HG03095 (cell line): ENCODE data around the gene EBF3.

Experiments used
- ATAC-seq: cut with Tn5 transposase; IDR thresholded peaks from one replicate; pipeline ENCODE4 v1.9.1; 2021; ENCODE audit warnings: moderate library complexity; ENCODE audit not compliant: unreplicated experiment

Gene EBF3

DNA sequence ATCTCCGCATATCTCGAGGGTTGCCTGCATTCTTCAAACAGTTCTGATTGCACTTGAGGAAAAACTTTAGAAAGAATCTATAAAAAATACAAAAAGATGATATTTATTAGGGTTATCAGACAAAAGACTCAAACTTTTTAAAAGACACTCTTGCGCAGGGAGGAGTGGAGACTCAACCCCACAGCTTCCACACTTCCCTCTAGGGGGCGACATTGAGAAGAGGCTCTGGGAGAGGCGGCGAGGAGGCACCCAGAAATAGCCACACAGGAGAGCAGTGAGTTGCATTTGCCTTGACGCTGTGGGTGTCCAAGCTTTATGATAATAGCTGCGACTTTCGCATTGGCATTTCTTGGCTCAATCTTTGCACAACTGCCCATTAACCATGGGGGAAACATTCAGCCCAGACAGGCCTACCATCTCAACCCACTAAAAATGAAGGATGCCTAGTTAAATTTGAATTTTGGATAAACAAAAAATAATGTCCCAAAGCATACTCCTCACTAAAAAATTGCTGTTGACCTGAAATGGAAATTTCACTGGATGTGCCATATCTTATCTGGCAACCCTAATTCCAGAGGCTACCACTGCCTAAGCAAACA lies 86.2 kb downstream of the EBF3 start:
- no peak for ATAC-seq

DNA sequence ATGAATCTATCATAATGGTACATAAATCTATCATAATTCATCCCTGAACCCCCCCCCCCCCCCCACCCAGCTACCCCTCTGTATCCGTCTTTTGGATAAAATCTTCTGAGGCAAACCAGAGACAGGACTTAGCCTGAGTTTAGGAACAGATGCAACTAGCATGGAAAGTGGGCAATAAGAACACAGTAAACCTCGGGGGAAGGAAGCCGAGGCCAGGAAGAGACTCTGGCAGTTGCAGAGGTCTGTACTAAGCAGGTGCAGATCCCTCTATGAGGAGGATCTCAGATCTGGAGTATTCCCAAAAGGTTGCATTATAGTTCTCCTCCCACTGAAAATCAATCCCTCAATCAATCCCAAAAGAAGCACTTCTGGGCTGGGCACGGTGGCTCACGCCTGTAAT lies 87.2 kb downstream of the EBF3 start:
- ATAC-seq = no peak

DNA sequence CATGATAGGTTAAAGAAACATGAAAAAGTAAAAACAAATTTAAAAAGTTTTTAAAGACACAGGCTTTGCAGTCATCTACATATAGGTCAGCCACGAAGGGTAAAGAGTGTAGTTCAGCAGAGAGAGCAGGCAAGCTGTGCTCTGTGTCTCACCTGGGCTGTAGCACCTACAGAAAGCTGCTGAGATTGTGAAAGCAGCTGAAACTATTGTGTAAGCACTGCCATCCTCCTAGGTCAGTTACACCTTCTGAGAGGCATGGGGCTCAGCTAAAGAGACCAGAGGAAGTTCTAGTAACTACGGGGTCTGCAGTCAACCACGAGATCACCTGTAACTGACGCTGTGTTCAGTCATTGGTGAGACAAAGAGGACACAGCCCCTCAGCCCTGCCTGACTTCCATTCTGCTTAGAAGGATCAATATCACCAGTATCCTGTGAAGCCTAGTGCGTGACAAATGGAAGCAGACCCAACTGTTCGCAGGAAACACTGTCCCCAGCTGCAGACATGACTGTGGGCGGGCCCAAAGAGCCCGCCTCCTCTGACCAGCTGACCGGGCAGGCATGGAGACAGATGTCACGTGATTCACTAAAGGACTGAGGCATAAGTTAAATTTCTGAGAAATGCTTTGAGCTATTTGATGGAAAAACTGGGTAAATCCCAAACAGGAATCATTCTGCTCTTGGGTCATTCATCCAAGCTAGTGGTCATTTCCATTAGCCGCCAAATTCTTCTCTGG lies 87.9 kb downstream of the EBF3 start:
- no peak for ATAC-seq

DNA sequence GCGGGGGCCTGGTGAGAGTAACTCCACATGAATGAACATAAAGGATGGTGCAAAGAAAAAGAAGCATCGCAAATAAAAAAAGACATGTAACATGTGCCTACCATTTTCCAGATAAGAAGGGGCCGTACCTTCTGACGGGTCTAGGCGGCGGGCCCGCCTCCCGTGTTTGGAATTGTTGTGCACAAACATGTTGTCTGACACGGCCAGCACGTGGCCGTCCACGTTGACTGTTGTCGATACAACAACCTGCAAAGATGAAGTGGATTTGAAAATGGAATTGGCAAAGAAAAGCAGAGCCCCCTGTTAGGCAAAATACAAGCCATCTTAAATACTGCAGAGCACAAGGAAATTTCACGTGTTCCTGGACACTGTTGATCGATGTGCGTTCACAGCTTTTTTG lies 90.7 kb downstream of the EBF3 start:
- no peak for ATAC-seq

DNA sequence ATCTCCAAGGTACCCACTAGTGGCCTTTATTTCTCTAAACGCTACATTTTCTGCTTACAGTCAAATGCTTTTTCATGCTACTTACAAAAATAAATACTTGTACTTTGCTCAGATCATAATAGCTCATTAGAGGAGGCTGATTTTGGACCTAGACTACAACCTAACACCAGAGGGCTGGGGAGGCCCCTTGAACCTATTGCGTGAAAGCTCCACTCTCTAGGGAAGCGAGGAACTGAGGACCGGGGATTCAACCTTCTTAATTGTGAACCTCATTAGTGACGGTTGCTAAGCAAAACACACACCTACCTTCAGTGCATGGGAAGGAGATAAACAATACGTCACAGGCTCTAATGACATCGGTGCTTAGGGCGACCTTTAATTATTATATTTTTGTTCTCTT lies 92.1 kb downstream of the EBF3 start:
- no peak for ATAC-seq

DNA sequence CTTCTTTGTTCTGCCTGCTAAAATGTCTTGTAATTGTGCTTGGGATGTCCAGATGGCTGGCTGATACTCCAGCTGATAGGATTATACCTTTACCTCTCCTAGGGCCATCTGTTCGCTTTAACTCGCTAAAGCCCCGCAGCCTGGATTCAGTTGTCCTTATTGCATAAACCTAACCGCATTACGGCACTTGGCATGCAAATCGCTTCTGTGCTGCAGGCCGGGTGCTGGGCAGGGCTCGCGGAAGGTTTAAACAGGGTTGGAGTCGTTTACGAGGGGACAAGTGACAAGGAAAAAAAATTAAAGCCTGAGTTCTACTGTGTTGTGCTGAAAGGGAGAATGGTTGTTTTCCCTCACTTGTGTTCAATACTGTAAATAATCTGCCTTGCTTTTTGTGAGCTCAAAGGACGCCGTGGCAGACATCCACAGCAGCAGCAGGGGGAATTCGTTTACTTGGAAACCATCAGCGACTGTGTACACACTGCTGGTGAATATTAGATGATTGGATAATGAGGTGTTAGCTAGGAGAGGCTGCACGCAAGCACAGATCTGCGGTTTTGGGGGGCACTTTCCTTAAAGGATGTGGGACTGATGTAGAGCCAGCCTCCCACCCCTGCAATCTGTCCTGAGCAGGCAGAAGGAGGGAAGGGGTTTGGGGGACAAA lies 93.0 kb downstream of the EBF3 start:
- no peak for ATAC-seq

DNA sequence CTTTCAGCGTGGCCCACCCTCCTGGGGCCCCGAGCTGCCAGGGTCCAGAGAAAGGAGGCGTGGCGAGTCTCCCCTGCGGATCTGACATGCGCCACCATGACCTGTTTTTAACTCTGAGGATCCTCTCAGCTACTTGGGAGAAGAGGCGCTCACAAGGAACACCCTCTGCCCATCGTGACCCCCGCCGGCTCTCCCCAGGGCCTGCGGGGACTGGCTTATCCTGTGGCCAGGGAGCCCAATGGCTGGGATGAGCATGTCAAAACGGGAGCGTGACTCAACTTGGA lies 93.7 kb downstream of the EBF3 start:
- ATAC-seq = no peak

DNA sequence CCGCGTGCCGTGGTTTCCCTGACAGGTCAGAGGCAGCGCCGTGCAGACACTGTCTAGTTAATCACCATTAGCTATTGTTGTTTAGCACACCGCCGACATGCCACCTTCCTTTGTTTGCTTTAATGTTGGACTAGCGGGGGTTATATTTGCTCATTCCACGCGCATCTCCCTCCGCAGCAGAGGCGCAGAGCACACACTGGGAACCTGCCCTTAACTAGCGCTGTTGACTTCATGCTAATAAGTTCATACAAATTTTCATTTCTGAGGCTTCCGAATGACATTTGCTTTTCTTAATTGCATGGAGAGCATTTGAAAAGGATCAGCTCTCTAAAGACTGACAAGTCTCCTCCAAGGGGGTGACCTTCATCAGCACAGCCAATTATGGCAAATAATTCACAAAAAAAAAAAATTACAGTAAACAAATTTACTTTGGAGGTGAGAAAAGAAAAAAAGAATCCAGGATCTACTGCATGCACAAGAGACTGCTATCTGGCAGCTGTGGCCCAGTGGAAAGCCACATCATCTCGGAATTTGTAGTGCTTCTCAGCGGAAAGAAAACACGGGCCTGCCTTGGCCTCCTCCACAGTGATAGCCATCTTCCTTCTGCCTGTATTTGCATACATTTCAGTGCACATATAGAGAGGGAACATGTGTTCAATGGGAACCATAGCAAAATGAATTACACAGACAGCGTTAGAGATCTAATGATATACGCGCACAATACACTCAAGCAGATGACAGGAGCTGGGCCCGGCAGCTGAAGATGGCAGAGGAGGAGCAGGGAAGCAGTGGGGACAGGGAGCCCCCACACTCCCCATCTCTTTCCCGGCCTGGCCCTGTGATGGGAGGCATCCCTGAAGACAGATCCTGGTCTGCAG lies 94.2 kb downstream of the EBF3 start:
- ATAC-seq = no peak

DNA sequence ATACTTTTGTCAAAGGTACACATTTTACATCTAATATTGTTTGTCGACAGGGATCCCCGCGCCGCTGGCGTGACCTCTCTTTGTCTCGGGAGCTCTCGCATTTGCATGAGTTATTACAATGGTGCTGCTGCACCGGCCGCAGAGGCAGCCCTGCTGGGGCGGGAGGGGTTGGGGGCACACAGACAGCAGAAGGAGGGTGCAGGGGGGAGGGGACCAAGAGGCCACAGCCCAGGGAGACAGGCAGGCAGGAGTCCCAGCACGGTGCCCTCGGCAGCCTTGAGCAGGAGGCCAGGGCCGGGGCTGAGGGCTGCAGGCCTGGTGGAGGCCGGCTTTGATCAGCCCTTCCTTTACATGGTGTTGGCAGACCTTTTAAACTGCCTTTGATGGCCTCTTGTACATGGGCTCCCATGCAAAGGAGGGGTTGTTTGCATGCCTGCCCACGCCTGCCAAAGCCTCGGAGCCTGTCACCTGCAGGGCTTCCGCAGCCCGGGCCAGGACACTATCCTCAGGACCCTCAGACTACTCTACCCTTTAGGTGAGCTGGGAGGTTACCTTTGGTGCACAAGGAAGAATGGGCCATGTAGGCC lies 95.5 kb downstream of the EBF3 start:
- no peak for ATAC-seq

DNA sequence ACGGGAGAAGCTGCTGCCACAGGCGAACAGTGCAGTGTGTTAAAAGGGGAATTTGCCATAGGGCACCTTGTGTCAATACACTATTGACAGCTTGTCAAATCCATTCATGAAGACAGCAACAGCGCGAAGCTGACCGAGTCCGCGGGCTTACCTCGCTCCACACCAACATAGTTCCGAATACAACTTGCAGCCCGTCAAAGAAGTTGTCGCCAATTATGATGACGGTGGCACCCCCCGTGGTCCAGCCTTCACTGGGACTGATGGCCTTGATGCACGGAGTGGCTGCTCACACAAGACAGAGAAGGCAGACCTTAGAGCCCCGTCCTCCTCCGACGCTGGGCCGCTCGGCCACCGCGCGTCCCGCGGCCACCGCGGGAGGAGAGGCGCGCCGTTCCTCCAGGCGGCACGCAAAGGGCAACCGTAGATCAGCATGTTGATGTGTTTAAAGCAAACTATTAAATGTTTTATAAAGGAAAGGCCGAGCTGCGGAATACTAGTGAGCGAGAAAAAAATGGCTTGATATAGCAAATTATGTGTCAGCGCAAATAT lies 96.4 kb downstream of the EBF3 start:
- no peak for ATAC-seq

DNA sequence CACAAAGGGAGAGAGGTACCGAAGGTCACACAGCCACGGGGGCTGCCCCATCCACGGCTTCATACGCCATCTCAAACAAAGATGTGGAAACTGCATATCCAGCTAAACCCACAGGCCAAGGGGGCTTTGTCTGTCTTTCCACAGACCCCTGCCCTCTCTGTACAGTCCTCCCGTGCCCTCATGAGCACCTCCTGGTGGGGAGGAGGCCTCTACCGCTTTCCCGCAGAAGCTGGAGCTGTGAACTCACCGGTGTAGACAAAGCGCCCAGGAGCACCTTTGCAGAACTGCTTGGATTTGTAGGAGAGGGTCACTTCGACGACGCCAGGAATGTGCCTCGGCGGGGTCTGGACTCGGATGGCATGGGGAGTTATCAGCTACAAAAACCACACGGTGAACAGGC lies 97.2 kb downstream of the EBF3 start:
- no peak for ATAC-seq

DNA sequence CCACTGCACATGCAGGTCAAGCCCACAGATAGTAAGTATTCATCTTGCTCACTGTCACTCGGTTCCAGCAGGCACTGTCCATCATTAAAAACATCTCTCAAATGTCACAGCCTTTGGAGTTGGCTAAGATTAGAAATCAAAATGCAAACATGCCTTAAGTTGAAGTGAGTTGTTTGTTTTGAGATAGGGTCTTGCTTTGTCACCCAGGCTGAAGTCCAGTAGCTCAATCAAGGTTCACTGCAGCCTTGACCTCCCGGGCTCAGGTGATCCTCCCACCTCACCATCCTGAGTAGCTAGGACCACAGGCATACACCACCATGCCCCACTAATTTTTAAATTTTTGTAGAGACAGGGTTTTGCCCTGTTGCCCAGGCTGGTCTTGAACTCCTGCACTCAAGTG lies 98.1 kb downstream of the EBF3 start:
- no peak for ATAC-seq

DNA sequence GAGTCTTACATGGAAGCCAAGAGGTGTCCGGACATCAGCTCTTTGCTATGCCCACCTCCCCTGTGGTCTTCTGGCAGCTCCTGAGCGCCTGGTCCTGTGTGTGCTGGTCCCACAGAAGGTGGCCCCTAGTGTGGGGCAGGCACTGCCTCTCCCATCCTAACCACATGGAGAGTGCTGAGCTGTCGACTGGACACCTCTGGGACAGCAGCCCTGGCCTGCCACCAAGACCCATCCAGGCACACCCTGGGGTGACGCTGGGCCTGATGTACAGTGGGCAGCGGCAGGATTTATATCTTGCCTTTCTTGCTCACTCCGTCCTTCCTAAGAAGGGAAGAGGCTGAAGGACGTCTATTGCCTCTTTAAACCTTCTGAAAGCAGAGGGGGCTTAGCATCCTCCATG lies 98.7 kb downstream of the EBF3 start:
- no peak for ATAC-seq

DNA sequence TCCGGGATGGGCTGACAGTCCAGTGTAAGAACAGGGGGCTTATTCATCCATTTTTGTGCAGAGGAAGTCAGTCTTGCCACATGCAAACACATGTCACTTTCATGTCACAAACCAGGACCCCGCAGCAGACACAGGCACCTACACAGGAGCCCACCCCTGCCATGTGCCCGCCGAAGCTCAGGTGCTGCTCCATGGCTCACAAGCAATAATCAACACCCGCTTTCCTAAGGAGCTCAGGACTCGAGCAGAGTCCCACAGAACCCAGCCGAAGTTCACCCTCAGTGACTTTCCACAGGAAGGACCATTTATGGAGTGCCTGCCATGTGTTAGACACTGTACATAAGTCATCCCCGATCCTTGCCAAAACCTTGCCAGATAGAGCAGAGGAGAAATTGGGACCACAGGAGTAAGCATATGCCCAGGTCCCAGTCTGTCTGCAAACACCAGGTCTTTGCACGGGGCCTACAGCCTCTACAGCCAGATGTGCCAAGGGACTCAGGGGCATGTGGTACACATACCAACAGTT lies 99.4 kb downstream of the EBF3 start:
- no peak for ATAC-seq

DNA sequence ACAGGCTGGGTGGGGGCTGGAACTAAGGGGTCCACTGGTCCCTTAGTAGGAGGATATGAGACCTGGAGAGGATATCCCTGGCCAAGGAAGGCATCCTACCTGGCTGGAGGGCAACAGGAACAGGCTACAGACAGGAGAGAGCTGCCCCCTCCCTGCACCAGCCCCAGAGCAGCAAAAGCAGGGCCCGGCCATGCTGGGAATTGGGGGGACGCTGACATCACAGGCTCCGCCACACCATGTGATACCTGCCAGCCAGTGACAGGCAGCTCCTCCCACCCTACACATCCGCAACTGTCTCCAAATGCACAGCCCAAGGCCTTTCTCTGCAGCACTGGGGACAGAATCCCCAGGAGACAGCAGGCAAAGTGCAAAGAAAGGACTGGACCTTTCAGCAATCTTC lies 100.0 kb downstream of the EBF3 start:
- ATAC-seq = no peak

DNA sequence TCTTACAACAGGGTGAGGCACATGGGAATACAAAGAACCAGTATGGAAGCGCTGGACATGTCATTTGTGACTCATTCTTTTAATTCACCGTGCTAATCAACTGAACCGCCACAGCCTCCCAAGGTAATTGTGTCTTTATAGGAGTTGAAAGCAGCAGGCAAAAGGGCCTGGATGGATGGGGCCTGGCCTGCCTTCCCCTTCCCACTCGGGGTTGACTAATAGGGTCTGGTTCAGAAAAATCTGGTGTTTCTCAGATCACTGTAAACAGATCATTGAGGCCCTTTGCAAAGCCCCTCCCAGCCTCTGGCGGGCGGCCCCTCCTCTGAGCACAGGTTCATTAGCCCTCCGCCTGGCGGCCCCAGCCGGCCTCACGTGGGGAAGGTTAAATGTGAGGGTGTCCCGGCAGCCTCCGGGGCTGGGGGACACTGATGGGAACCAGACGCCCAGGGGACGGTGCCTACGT lies 100.8 kb downstream of the EBF3 start:
- no peak for ATAC-seq

DNA sequence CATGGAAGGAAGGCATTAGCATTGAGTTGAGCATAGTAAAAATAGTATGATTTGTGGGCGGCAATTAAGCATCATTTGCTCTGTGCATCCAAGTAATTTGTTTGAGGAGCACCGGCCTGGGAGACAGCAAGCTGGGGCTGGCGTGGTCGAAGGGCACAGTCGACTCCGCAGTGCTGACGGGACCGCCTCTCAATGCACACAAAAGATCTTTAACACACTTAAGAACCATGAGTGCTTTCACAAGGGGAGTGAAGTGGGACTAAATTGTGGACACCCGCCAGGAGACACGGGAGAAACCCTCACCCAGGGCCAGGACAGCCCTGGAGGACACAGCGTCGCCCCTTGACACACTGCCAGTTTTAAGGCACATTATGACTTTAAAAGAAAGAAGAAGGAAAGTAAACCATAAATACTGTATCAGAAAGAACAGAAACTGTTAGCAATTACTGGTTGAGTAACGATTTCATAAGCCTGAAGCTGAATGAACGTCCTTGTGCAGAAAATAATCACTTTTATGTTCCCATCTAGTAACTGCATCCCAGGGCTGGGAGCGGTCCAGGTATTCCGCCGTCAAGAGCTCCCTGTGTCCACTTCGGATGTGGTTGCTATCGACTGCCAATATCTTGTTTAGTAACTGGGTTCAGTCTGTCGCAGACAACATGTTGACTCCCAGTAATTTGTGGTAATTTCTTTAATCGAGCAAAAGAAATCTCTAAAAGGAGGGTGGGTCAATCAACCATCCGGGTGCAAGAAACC lies 102.1 kb downstream of the EBF3 start:
- no peak for ATAC-seq

DNA sequence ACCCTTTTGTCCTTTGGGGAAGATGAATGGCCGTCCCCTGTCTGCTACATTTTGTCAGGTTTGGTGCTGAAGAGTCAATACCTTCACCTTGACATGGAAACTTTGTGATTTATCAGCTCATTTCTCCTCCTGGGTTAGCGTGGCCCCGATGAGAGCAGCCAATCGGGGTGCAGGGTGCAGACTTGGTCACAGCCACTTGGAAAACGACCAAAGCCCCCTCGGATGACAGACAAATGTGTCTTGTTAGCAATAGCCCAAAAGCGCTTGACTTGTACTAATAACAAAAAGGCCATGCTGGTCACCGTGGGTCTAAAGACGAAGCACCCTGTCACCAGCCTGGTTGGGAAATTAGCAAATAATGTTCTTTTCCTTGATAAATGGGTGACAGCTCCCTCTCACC lies 103.7 kb downstream of the EBF3 start:
- no peak for ATAC-seq

DNA sequence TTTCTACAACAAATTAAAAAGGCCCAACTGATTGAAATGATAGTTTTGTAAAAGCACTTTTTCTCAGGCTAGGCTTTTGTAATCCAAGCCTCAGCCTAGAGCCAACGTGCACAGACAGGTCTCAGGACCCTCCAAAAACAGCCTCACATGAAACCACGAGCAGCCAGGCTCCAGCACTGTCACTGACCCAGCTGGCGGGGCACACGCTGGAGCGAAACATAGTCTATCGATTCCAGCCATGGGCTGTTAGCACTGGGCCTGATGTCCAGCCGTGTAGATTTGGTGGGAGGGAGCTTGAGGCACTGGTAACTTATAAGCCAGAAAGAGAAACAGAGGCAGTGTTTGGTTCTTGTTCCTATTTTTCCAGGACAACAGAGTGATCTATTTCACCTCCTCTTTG lies 104.5 kb downstream of the EBF3 start:
- ATAC-seq = no peak
